Natural killer cell (primary cell): ENCODE measurements around the gene DENND1A. TPM values are rescaled to one million over a fixed set of nuclear protein-coding genes. Genes with fewer than 3 reads are reported as not detected.

Source experiments
- ATAC-seq, 3 donors: fragments of 150-1000 bp in 2 of 3; fragments of 200-7000 bp in 1 of 3; cut with Tn5 transposase; 1 replicate in 1 of 3; 2 replicates in 2 of 3; pipeline ENCODE4 v1.10.0; 2021; ENCODE audit warnings: mild to moderate bottlenecking in 2 of 3, moderate library complexity in 2 of 3
- DNase-seq, 2 donors: peaks; one replicate each; pipeline versions ENCODE4 v3.0.0 to v3.0.0-alpha.2; 2013 to 2021; ENCODE audit warnings: mixed read lengths in 1 of 2
- H3K27ac ChIP-seq: one replicate; pipeline ENCODE4 v1.5.1; 2013; ENCODE audit warnings: mild to moderate bottlenecking, low read length
- H3K27me3 ChIP-seq: one replicate; pipeline ENCODE4 v1.6.1; 2013; ENCODE audit warnings: low read length; ENCODE audit not compliant: control insufficient read depth, insufficient read depth
- H3K36me3 ChIP-seq: one replicate; pipeline ENCODE4 v1.6.1; 2013; ENCODE audit warnings: low read length; ENCODE audit not compliant: control insufficient read depth, insufficient read depth
- H3K4me1 ChIP-seq: one replicate; pipeline ENCODE4 v1.6.1; 2013; ENCODE audit warnings: low read length; ENCODE audit not compliant: control insufficient read depth, insufficient read depth
- H3K4me3 ChIP-seq: one replicate; pipeline ENCODE4 v1.5.1; 2013; ENCODE audit warnings: low read length
- H3K9me3 ChIP-seq: one replicate; pipeline ENCODE4 v1.6.1; 2013; ENCODE audit warnings: low read length; ENCODE audit not compliant: control insufficient read depth, insufficient read depth
- H3K27ac Mint-ChIP-seq, 2 donors: one replicate each; pipeline ENCODE4 v1.8.0; 2022; ENCODE audit warnings: mild to moderate bottlenecking in 2 of 2, mixed read lengths in 2 of 2, moderate library complexity in 1 of 2
- H3K27me3 Mint-ChIP-seq, 2 donors: one replicate each; pipeline ENCODE4 v1.8.0; 2022; ENCODE audit warnings: low read depth in 2 of 2, mixed read lengths in 2 of 2
- H3K36me3 Mint-ChIP-seq: one replicate; pipeline ENCODE4 v1.8.0; 2022; ENCODE audit warnings: mixed read lengths
- H3K4me1 Mint-ChIP-seq, 2 donors: one replicate each; pipeline ENCODE4 v1.8.0; 2022; ENCODE audit warnings: mixed read lengths in 2 of 2
- H3K4me3 Mint-ChIP-seq: one replicate; pipeline ENCODE4 v1.8.0; 2022; ENCODE audit warnings: mild to moderate bottlenecking, moderate library complexity, mixed read lengths
- H3K9me3 Mint-ChIP-seq, 2 donors: one replicate each; pipeline ENCODE4 v1.8.0; 2022; ENCODE audit warnings: mixed read lengths in 2 of 2
- CTCF ChIP-seq: fragments of 200-600 bp; IDR thresholded peaks from one replicate; pipeline ENCODE4 v1.8.0; 2022; ENCODE audit warnings: antibody characterized with exemption
- WGBS: methylation state at CpG from one replicate; pipeline ENCODE4 v1.1.7; 2013; ENCODE audit warnings: missing lambda C conversion rate; ENCODE audit not compliant: insufficient coverage; 5-methylcytosine and 5-hydroxymethylcytosine counted together
- intact Hi-C: fragments of 100-400 bp; cut with micrococcal nuclease; formaldehyde crosslinking; loops from one replicate; pipeline ENCODE4 v1.14.2; 2022
- total RNA-seq, 4 donors: library from RNA; stranded (reverse); fragments of 120-200 nt in 1 of 4; gene quantifications; one replicate each; pipeline versions ENCODE4 v1.2.3 to v1.2.4, GENCODE V29; 2013 to 2022

DENND1A gene
- total RNA-seq, 3 donors from 2014 or later (not counting 1 experiment from before 2014, with no cell fraction given): 27.8 to 37.6 (median 30.9) TPM

- no peak overlapping the region for H3K4me3 ChIP-seq
- peaks cover 10% of the 10 kb centered on the region for H3K4me1 ChIP-seq
- intact Hi-C loops: loop anchor here (10.0 kb wide), 1 partner anchor 532 kb away; the partner anchor contains the start of gene PDCL
- DNase-seq (no peak), ATAC-seq (no peak)
- H3K4me1 Mint-ChIP-seq: peaks cover 0 to 15% of the 10 kb centered on the region in 2 donors
- H3K9me3 ChIP-seq: no peaks in the 10 kb centered on the region
- H3K36me3 ChIP-seq: no peaks in the 10 kb centered on the region
- H3K9me3 Mint-ChIP-seq: no peaks in the 10 kb centered on the region
- 92% methylated on average over 19 of the region's 19 CpGs for WGBS
- no peaks in the 10 kb centered on the region for H3K27me3 ChIP-seq
- TF ChIP-seq CTCF: no peak
- H3K27me3 Mint-ChIP-seq: peaks cover 0 to 8% of the 10 kb centered on the region in 2 donors
- H3K27ac ChIP-seq: no peak overlapping the region
- H3K4me3 Mint-ChIP-seq: no peak overlapping the region
- H3K27ac Mint-ChIP-seq: no peak overlapping the region
- no peaks in the 10 kb centered on the region for H3K36me3 Mint-ChIP-seq
Measured at GRCh38 chr9:123356851-123357742, 572.8 kb downstream of the DENND1A start.

- DNase-seq: no peak
Measured at GRCh38 chr9:123355761-123356431, 574.0 kb downstream of the DENND1A start, which contains the start of gene CRB2. Gene CRB2, plus strand, starts transcription at chr9:123356197. Its CDS starts 64 bp downstream, at chr9:123356261.

GRCh38 chr9:123354806-123355508 is 575.0 kb downstream of the DENND1A start:
- H3K9me3 Mint-ChIP-seq: no peaks in the 10 kb centered on the region
- Histone ChIP-seq H3K36me3 (no peaks in the 10 kb centered on the region), H3K4me1 (peaks cover 7% of the 10 kb centered on the region), H3K9me3 (no peaks in the 10 kb centered on the region), H3K4me3 (no peak overlapping the region), H3K27ac (no peak overlapping the region), H3K27me3 (no peaks in the 10 kb centered on the region)
- 71% methylated on average over 9 of the region's 9 CpGs for WGBS
- TF ChIP-seq CTCF: no peak
- peaks cover 0 to 15% of the 10 kb centered on the region in 2 donors for H3K4me1 Mint-ChIP-seq
- no peak for DNase-seq
- peaks cover 0 to 16% of the 10 kb centered on the region in 2 donors for H3K27me3 Mint-ChIP-seq
- H3K4me3 Mint-ChIP-seq: no peak overlapping the region
- no peak for ATAC-seq
- H3K36me3 Mint-ChIP-seq: no peaks in the 10 kb centered on the region
- no peak overlapping the region for H3K27ac Mint-ChIP-seq
- intact Hi-C loops: loop anchor here (1.0 to 10.0 kb wide), 3 partner anchors 30 to 530 kb away; partner anchors contain the start of gene PDCL

More at GRCh38 chr9:123355761-123356431, 574.0 kb downstream of the DENND1A start, which contains the start of gene CRB2:
- no peak for TF ChIP-seq CTCF
- H3K4me1 Mint-ChIP-seq: peaks cover 0 to 15% of the 10 kb centered on the region in 2 donors
- H3K27ac ChIP-seq: no peak within 1 kb of the TSS
- no peak within 1 kb of the TSS for H3K27ac Mint-ChIP-seq
- H3K4me3 Mint-ChIP-seq: no peak within 1 kb of the TSS
- H3K4me1 ChIP-seq: peaks cover 10% of the 10 kb centered on the region
- no peak for ATAC-seq
- no peaks in the 10 kb centered on the region for H3K9me3 ChIP-seq
- H3K4me3 ChIP-seq: no peak within 1 kb of the TSS
- H3K9me3 Mint-ChIP-seq: no peaks in the 10 kb centered on the region
- peaks cover 0 to 11% of the 10 kb centered on the region in 2 donors for H3K27me3 Mint-ChIP-seq
- H3K36me3 ChIP-seq: no peaks in the 10 kb centered on the region
- intact Hi-C loops: loop anchor here (10.0 kb wide), 1 partner anchor 531 kb away; the partner anchor contains the start of gene PDCL
- 85% methylated on average over 17 of the region's 17 CpGs for WGBS
- no peaks in the 10 kb centered on the region for H3K27me3 ChIP-seq
- no peaks in the 10 kb centered on the region for H3K36me3 Mint-ChIP-seq
